Measurements from ENCODE around the gene KLHDC7B.
A peak's percentile ranks its signal among the peaks of the same experiment; 100 is the strongest.

KLHDC7B gene

GRCh38 chr22:50545522-50546325 is at the start of gene KLHDC7B:
KLHDC7B (plus strand) TSS chr22:50545899; CDS start chr22:50546244, 345 bp downstream.
- DNase-seq, result peak; percentile 21

- no peak for DNase-seq
Measured at GRCh38 chr22:50497093-50497492, 48.6 kb upstream of the KLHDC7B start.

- peak; percentile 52 for DNase-seq
Measured at GRCh38 chr22:50498322-50498890, 47.3 kb upstream of the KLHDC7B start.

DNA sequence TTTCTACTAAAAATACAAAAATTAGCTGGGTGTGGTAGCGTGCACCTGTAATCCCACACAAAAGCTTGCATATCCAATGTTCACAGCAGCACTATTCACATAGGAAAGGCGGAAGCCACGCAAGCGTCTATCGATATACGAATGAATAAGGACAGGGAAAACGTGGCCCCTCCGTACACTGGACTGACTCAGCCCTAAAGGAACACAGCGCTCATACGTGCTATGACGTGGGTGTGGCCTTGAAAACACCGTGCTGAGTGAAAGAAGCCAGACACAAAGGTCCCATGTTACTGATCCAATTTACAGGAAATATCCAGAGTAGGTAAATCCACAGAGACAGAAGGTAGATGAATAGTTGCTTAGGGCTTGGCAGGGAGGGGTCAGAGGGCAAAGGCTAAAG is 45.2 kb upstream of the KLHDC7B start:
- DNase-seq, result no peak

- DNase-seq, result no peak
Measured at GRCh38 chr22:50502096-50502495, 43.6 kb upstream of the KLHDC7B start.

- no peak for DNase-seq
Measured at GRCh38 chr22:50502628-50503474, 42.8 kb upstream of the KLHDC7B start.

- DNase-seq, result no peak
Measured at GRCh38 chr22:50503475-50504145, 42.1 kb upstream of the KLHDC7B start.

GRCh38 chr22:50504369-50505211 is 41.1 kb upstream of the KLHDC7B start:
- DNase-seq, result no peak

- DNase-seq, result no peak
Measured at GRCh38 chr22:50505276-50505775, 40.4 kb upstream of the KLHDC7B start.

DNA sequence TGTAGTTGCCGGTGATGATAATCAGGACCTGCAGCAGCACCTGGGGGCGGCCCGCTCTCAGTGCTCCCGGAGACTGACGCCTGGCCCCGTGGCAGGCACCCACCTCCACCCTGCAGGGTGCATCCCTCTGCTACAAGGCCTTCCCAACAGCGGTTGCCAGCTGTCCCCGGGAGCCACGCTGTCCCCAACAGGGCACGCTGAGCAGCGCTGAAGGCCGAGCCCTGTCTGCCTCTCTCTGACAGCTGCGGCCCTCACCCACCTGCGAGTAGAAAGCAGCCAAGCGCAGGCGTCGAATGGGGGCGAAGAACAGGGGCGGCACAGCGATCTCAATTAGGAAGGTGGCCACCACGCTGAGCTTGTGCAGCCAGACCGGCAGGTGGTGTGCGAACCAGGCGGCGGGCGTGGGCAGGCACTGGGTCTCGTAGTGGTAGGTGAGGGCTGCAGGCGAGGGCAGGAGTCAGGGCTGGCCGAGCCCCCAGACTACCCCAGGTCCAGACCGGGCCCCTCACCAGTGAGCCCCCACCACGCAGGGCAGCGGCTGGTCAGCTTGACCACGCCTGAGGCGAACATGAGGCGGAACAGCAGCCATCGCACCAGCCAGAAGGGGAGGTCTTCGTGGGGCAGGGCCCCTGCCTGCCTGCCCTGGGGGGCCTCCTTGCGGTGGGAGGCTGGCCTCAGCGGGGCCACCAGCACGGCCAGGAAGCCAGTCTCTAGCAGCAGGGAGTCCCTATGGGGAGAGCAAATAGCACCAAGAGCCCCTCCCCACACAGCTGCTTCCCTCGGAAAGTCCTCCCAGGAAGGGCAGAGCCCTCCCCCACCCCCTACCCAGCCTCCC is 39.7 kb upstream of the KLHDC7B start:
- DNase-seq, result no peak

DNA sequence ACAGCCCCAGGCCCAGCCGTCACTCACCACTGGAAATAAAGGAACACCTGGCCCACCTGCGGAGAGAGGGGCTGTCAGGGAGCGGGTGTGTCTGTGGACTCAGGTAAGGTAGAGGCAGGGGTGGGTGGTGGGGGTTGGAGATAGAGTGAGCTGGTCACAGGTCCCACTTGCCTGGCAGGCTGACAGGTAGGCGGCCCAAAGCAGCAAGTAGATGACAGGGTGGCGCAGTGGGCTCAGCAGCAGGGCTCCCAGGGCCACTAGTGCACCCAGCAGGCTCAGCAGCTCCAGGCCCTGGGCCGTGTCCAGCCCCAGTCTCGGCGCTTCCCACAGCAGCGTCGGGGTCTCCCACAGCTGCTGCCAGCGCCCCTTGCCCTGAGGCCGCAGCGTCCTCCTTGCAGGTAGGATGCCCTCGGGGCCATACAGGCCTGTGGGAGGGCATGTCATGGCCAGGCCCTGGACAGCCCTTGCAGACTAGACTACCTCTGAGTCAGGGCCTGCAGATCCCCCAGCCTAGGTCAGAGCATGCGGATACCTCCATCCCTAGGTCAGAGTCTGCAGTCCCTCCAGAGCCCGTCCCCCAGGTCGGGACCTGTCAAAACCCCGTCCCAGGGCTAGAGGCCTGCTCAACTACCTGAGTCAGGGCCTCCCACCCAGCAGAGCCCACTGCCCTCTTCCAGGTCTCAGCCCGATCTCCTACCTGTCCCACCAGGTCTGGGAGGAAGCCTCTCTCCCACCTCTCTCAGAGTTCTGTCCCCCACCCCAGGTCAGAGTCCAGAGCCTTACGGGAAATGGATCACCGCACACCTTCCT is 38.9 kb upstream of the KLHDC7B start:
- DNase-seq, result no peak

DNA sequence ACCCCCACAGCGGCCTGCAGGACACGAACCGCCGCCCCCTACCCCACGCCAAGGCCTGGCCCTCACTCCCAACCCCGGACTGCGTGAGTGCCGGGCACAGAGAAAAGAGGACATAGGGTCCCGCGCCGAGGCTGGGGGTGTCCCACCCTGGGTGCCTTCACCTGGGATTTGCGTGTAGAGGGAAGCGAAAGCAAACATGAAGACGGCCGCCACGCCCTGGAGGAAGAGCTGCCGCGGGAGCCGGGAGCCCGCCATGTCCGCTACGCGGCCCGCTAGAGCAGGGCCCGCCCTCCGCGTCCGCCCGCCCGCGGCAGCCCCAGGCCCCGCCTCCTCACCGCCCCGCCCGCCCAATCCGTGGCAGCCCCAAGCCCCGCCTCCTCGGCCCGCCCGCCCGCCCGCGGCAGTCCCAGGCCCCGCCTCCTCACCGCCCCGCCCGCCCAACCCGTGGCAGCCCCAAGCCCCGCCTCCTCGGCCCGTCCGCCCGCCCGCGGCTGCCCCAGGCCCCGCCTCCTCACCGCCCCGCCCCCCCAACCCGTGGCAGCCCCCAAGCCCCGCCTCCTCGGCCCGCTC is 38.2 kb upstream of the KLHDC7B start, which contains the start of gene LMF2:
Gene LMF2, minus strand, starts transcription at position 282 of the 570 bp plus-strand sequence. Its CDS starts 27 bp downstream, at position 255.
- DNase-seq, result peak; percentile 98

DNA sequence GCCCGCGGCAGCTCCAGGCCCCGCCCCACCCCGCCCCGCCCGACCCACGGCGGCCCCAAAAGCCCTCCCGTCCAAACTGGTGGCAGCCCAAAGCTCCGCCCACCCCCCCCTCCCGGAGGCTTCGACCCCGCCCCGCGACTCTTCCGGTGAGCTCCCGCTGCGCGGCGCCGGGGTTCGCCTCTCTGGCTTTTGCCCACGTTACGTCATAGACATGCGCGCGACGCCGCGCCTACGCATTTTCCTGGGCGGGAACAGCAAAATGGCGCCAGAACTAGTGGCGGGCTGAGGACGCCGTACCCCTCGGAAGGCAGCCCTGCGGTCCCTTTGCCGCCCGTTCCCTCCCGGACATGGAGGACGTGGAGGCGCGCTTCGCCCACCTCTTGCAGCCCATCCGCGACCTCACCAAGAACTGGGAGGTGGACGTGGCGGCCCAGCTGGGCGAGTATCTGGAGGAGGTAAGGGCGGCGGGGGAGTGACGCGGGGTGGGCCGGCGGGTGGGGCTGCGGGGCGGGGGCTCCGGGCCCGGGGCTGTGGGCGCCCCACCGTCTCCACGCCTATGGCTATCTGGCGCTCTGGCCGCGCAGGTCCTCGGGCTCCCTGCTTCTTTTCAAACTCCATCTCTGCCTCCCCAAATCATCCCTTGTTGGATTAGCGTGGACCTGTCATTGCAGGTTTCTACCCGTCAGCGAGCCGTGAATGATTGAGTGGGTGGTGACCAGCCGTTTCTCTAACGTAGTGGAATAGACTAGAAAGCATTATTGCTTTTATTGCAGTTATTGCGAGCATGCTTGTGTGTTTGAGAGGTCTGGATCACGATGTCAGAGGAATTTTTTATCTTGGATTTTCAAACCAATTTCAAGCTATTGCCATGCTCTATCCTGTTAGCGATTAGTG is 37.5 kb upstream of the KLHDC7B start, which contains the start of gene NCAPH2:
Gene NCAPH2, plus strand, starts transcription at position 234 of the 894 bp plus-strand sequence. Its CDS starts 114 bp downstream, at position 348.
- peak; percentile 70 for DNase-seq

DNA sequence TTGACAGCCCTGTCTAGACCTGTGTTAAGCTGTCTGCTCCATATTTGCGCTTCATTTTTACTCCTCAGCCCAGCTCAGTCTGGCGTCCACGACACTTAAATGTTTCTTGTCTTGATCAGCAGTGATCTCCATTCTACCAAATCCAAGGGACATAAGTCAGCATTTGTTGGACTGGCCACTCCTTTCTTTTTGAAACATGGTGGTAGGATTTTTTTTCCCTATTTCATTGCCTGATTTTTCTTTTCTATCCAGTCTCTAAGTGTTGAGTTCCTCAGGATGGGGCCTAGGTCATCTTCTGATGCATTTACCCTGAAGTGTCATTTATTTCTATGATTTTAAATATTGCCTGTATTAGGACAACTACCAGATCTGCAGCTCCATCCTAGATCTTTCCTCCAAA is 36.8 kb upstream of the KLHDC7B start:
- no peak for DNase-seq

DNA sequence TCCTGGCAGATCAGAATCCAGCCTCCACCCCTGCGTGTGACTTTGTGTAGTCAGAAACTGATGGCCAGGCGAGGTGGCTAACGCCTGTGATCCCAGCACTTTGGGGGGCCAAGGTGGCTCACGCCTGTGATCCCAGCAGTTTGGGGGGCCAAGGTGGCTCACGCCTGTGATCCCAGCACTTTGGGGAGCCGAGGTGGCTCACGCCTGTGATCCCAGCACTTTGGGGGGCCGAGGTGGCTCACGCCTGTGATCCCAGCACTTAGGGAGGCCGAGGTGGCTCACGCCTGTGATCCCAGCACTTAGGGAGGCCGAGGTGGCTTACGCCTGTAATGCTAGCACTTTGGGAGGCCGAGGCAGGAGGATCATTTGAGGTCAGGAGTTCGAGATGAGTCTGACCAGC is 32.5 kb upstream of the KLHDC7B start:
- DNase-seq, result no peak

DNA sequence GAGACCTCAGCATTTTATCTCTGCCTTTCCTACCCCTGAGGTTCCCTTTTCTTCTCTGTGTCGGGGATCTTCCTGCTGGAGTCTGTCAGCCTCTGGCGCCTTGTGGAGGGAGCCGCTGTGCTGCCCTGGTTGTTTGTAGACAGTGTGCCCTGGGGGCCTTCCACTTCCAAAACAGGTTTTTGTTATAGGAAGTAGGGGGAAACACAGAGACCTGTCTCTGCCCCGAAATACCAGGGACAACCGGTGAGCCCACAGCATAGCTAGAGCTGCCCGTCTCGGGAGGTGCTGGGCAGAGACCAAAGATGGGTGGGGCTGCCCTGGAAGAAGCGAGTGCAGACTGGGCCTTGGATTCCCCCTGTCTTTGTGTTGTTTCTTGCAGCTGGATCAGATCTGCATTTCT is 29.6 kb upstream of the KLHDC7B start:
- no peak for DNase-seq

DNA sequence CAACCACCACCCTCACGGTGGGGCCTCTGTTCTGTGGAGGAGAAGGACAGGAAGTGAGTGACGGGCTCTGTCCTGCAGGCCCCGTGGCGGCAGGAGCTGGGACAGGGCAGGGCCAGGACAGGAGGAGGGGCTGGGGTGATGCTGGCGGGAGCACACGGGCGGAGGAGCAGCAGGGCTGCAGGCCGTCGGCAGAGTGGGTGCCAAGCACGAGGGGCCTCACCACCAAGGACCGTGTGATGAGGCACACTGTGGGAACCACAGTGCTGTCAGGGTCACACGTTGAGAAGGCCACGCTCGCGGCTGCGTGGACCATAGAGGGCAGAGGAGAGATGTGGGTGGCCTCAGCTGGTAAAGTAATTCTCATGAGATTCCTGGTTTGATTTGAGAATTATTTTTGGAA is 28.8 kb upstream of the KLHDC7B start:
- no peak for DNase-seq
